Astrocyte of the cerebellum (primary cell): ENCODE results near the gene WDR5.

ENCODE experiments used
- DNase-seq: peaks from one replicate; pipeline ENCODE4 v3.0.0-alpha.2; 2011; ENCODE audit warnings: low read depth
- H3K4me3 ChIP-seq: 2 replicates; pipeline ENCODE4 v1.5.1; 2011; ENCODE audit warnings: mild to moderate bottlenecking, low read depth, low read length, moderate library complexity
- CTCF ChIP-seq: IDR thresholded peaks from 2 replicates; pipeline ENCODE4 v1.5.1; 2012; ENCODE audit warnings: low read length, low read depth, moderate library complexity, mild to moderate bottlenecking; ENCODE audit errors: missing control alignments
- in situ Hi-C: cut with HindIII; loops from 2 replicates; pipeline ENCODE4 v1.10.0; 2017; ENCODE audit warnings: low sequenced_read_pairs

Gene WDR5

GRCh38 chr9:134157378-134157885 lies 21.6 kb downstream of the WDR5 start:
- no peak for TF ChIP-seq CTCF
- DNase-seq: no peak
- in situ Hi-C loops: no loop called here
- no peak overlapping the region for H3K4me3 ChIP-seq

GRCh38 chr9:134158242-134158641 lies 22.4 kb downstream of the WDR5 start:
- in situ Hi-C loops: no loop called here
- no peak overlapping the region for H3K4me3 ChIP-seq
- TF ChIP-seq CTCF: no peak
- no peak for DNase-seq

- in situ Hi-C loops: no loop called here
- no peak overlapping the region for H3K4me3 ChIP-seq
- TF ChIP-seq CTCF: no peak
- no peak for DNase-seq
These were observed 23.0 kb downstream of the WDR5 start for GRCh38 chr9:134158753-134159392.

- TF ChIP-seq CTCF: no peak
- in situ Hi-C loops: no loop called here
- no peak overlapping the region for H3K4me3 ChIP-seq
- no peak for DNase-seq
These were observed 23.8 kb downstream of the WDR5 start for GRCh38 chr9:134159566-134160245.

GRCh38 chr9:134161647-134162046 lies 25.8 kb downstream of the WDR5 start:
- in situ Hi-C loops: no loop called here
- no peak for DNase-seq
- no peak overlapping the region for H3K4me3 ChIP-seq
- TF ChIP-seq CTCF: no peak

- H3K4me3 ChIP-seq: no peak overlapping the region
- in situ Hi-C loops: no loop called here
- no peak for DNase-seq
- no peak for TF ChIP-seq CTCF
These were observed 26.4 kb downstream of the WDR5 start for GRCh38 chr9:134162212-134162775.
